Breast epithelium (tissue), 4 donors: ENCODE results near the gene RBM28. TPM values are rescaled to one million over a fixed set of nuclear protein-coding genes. Genes with fewer than 3 reads are reported as not detected.

Experiments
- DNase-seq, 2 donors: peaks; one replicate each; pipeline ENCODE4 v3.0.0-alpha.2; 2019; ENCODE audit warnings: low spot score in 2 of 2
- H3K27ac ChIP-seq, 2 donors: fragments of 200-600 bp; sonication (generic) in 1 of 2; one replicate each; pipeline ENCODE4 v1.5.1; 2016 to 2019; ENCODE audit warnings: mild to moderate bottlenecking in 1 of 2
- H3K27me3 ChIP-seq, 2 donors: fragments of 200-600 bp; sonication (generic) in 1 of 2; one replicate each; pipeline versions ENCODE4 v1.5.1 to v1.6.0; 2017 to 2019; ENCODE audit warnings: control low read depth in 1 of 2, mild to moderate bottlenecking in 1 of 2
- H3K36me3 ChIP-seq: fragments of 200-600 bp; one replicate; pipeline ENCODE4 v1.5.1; 2019
- H3K4me1 ChIP-seq, 2 donors: fragments of 200-600 bp; sonication (generic); one replicate each; pipeline ENCODE4 v1.5.1; 2016 to 2019; ENCODE audit warnings: control low read depth in 1 of 2
- H3K4me3 ChIP-seq, 3 donors: fragments of 200-600 bp; sonication (generic); 1 replicate in 2 of 3; 2 replicates in 1 of 3; pipeline ENCODE4 v1.5.1; 2016 to 2019; ENCODE audit warnings: mild to moderate bottlenecking in 3 of 3, moderate library complexity in 2 of 3
- H3K9me3 ChIP-seq, 2 donors: fragments of 200-600 bp; sonication (generic) in 1 of 2; one replicate each; pipeline ENCODE4 v1.5.1; 2016 to 2019; ENCODE audit warnings: control low read depth in 1 of 2
- POLR2A ChIP-seq: fragments of 450-650 bp; IDR thresholded peaks from one replicate; pipeline ENCODE4 v1.6.1; 2016; ENCODE audit warnings: antibody characterized with exemption, mild to moderate bottlenecking, moderate library complexity
- POLR2AphosphoS5 ChIP-seq, 3 donors: sonication (generic); formaldehyde crosslinking; IDR thresholded peaks; one replicate each; pipeline ENCODE4 v1.6.1; 2017; ENCODE audit warnings: antibody characterized with exemption in 3 of 3
- intact Hi-C: fragments of 100-400 bp; cut with DNase I; formaldehyde crosslinking; loops from one replicate; pipeline ENCODE4 v1.15.1; 2023; ENCODE audit warnings: low total_unique reads
- total RNA-seq, 3 donors: library from RNA; depleted of rRNA; stranded (reverse); fragments of >200 nt; gene quantifications; one replicate each; pipeline ENCODE4 v1.1.0, GENCODE V29; 2016
- TF ChIP-seq, protein P1 (sequence below), 3 donors: fragments of 450-650 bp; IDR thresholded peaks; one replicate each; pipeline ENCODE4 v1.5.1; 2016 to 2017; ENCODE audit warnings: antibody characterized with exemption in 3 of 3, mild to moderate bottlenecking in 3 of 3, moderate library complexity in 3 of 3

Gene RBM28
- total RNA-seq, 3 donors from 2014 or later, result 28.8 to 47.5 (median 35.7) TPM

DNA sequence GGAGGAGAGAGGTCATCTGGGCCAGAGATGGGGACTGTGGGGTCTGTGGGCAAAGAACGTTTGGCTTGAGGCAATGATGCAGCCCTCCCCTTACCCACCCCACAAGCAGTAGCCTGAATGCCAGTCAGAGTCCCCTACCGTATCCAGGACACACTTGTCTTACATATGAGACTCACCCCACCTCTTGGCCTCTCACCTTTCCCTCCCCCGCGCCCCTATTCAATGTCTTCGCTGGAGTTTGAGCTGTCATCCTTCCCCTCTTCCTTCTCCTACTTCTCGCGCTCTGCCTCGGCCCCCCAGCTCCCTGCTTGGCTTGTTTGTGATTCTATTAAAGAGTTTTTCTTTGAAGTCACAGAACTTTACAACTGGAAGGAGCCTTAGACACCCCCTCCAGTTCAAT, 8.9 kb upstream of the RBM28 start:
- Histone ChIP-seq H3K9me3 (no peaks in the 10 kb centered on the region), H3K4me1 (no peaks in the 10 kb centered on the region), H3K27ac (no peak overlapping the region), H3K27me3 (peaks cover 0 to 35% of the 10 kb centered on the region in 2 donors), H3K36me3 (no peaks in the 10 kb centered on the region), H3K4me3 (no peak overlapping the region)
- no peak for DNase-seq
- intact Hi-C loops, result no loop called here
- TF ChIP-seq, protein P1, sequence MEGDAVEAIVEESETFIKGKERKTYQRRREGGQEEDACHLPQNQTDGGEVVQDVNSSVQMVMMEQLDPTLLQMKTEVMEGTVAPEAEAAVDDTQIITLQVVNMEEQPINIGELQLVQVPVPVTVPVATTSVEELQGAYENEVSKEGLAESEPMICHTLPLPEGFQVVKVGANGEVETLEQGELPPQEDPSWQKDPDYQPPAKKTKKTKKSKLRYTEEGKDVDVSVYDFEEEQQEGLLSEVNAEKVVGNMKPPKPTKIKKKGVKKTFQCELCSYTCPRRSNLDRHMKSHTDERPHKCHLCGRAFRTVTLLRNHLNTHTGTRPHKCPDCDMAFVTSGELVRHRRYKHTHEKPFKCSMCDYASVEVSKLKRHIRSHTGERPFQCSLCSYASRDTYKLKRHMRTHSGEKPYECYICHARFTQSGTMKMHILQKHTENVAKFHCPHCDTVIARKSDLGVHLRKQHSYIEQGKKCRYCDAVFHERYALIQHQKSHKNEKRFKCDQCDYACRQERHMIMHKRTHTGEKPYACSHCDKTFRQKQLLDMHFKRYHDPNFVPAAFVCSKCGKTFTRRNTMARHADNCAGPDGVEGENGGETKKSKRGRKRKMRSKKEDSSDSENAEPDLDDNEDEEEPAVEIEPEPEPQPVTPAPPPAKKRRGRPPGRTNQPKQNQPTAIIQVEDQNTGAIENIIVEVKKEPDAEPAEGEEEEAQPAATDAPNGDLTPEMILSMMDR (IDR thresholded peaks at IDR 0.05), result no peak
- TF ChIP-seq POLR2A (no peak), POLR2AphosphoS5 (IDR thresholded peaks at IDR 0.05) (no peak)

DNA sequence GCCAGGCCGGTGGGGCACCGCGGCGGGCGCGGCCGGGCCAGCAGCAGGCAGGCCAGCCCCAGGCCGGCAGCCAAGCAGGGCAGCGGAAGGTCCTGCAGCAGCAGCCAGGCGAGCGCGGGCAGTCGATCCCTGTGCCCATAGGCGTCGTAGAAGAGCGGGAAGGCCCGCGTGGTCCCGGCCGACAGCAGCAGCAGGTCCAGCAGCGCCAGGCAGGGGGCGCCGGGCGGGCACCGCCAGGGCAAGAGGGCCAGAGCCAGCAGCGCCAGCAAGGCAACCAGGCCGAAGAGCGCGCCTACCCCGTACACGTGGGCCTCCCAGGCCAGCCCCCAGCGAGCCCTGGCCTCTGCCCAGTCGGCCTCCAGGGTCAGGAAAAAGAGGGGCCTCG, 8.4 kb upstream of the RBM28 start:
- H3K27ac ChIP-seq, result no peak overlapping the region
- no peaks in the 10 kb centered on the region for H3K9me3 ChIP-seq
- no peaks in the 10 kb centered on the region for H3K36me3 ChIP-seq
- peaks cover 0 to 35% of the 10 kb centered on the region in 2 donors for H3K27me3 ChIP-seq
- no peaks in the 10 kb centered on the region for H3K4me1 ChIP-seq
- no peak for TF ChIP-seq POLR2AphosphoS5 (IDR thresholded peaks at IDR 0.05)
- no peak for TF ChIP-seq POLR2A
- TF ChIP-seq, protein P1 (IDR thresholded peaks at IDR 0.05), result peak in 1 of 3 donors; percentile 56
- peak overlapping the region in 2 of 3 donors; percentile 38 to 61 for H3K4me3 ChIP-seq
- DNase-seq, result peak in 1 of 2 donors; percentile 55
- intact Hi-C loops, result no loop called here

DNA sequence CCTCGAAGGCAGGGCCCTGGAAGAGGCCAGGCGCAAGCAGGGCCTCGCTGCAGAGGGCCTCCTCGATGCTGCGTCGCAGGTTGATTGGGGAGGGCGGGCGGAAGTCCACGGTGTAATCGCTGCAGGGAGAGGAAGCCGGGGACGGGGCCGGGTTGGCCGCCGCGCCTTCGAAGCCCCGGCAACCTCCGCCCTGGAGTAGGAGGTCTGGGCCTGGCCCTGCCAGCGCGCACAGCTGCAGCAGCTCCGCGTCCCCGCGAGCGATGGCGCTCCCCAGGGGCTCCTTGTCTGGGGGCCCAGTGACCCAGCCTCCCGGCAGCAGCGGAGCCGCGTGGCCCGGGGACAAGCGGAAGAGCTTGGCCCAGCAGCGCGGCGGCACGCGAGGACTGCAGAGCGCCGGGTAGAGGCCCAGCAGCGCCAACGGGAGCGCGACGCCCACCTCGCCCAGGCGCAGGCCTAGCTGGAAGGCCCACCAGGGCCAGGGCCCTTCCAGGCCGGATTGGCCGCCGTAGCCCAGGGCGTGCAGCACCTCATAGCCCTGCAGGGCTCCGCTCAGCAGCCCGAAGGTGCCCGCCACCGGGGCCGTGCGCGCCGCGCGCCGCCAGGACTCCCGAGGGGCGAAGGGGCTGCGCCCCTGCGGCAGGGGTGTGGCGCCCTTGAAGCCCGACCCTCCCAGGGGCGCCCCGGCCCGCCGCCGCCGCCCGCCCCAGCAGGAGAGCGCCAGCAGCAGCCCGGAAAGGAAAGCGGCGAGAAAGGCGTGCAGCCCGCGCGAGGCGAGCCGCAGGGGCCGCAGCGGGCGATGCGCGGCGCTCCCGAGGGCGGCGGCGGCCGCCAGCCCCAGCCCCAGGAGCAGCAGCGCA, 7.8 kb upstream of the RBM28 start:
- intact Hi-C loops, result no loop called here
- Histone ChIP-seq H3K4me1 (no peaks in the 10 kb centered on the region), H3K36me3 (no peaks in the 10 kb centered on the region), H3K27ac (no peak overlapping the region), H3K9me3 (no peaks in the 10 kb centered on the region), H3K4me3 (peak overlapping the region; percentile 21 to 61 (median 38)), H3K27me3 (peaks cover 0 to 35% of the 10 kb centered on the region in 2 donors)
- TF ChIP-seq POLR2A (no peak), POLR2AphosphoS5 (IDR thresholded peaks at IDR 0.05) (no peak)
- TF ChIP-seq, protein P1 (IDR thresholded peaks at IDR 0.05), result no peak
- DNase-seq, result no peak

DNA sequence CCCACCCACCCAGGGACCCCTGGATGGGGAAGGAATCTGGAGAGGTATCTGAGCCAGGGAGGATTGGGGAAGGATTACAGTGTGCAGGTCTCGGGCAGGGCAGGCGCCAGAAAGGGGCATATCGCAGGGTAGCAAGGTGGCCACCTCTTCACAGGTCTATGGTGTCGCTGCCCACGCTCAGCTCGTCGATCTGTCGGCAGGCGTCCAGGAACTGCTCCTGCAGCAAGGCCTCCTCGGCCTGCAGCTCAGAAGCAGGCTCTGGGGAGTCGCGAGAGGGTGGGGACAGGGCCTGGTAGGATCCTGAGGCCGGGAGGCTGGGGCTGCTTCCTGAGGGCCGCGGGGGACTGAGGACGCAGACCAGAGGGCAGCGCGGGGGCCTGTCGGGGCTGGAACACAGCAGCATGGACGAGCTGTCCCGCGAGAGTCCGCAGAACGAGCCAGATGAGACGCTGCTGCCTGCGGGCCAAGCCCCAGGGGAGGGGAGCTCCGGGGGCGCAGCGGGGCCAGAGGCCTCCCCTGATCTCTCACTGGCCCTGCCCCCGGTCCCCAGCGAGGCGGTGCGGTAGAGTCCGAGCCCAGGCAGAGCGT, 7.1 kb upstream of the RBM28 start:
- Histone ChIP-seq H3K9me3 (no peaks in the 10 kb centered on the region), H3K27ac (no peak overlapping the region), H3K4me3 (no peak overlapping the region), H3K4me1 (no peaks in the 10 kb centered on the region), H3K27me3 (peaks cover 0 to 35% of the 10 kb centered on the region in 2 donors), H3K36me3 (no peaks in the 10 kb centered on the region)
- TF ChIP-seq, protein P1 (IDR thresholded peaks at IDR 0.05), result no peak
- TF ChIP-seq POLR2A (no peak), POLR2AphosphoS5 (IDR thresholded peaks at IDR 0.05) (no peak)
- DNase-seq, result no peak
- intact Hi-C loops, result no loop called here

DNA sequence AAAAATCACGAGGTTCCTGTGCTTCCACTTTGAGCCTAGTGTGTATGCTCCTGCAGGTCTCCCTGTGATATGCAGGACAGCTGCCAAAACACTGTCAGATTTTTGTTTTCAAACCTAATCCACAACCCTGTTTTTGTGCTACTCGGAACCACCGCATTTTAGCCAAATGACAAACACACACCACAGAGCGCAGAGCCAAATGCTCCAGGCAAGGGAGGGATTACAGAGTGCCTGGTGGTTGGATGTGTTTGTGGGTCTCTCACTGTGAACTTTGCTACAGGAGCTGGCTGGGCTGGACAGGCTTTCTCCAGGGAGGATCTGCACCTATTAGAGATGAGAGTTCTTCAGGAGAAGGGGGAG, 5.7 kb upstream of the RBM28 start:
- TF ChIP-seq POLR2A, result no peak
- TF ChIP-seq POLR2AphosphoS5 (IDR thresholded peaks at IDR 0.05), result no peak
- TF ChIP-seq, protein P1 (IDR thresholded peaks at IDR 0.05), result no peak
- no peak overlapping the region for H3K4me3 ChIP-seq
- H3K27me3 ChIP-seq, result peaks cover 0 to 35% of the 10 kb centered on the region in 2 donors
- no peaks in the 10 kb centered on the region for H3K9me3 ChIP-seq
- DNase-seq, result no peak
- H3K4me1 ChIP-seq, result no peaks in the 10 kb centered on the region
- H3K36me3 ChIP-seq, result no peaks in the 10 kb centered on the region
- H3K27ac ChIP-seq, result no peak overlapping the region
- intact Hi-C loops, result loop anchor here (5.0 kb wide), 1 partner anchor 312 kb away; no protein-coding TSS in a partner anchor
